Bone marrow (tissue), 2 donors: Measurements from ENCODE around the gene HOGA1.
"Not testable (repeated sequence)": the region's sequence is repeated elsewhere in the genome, so short reads cannot be mapped to it uniquely, and the experiment has no call there.

ENCODE experiments used
- DNase-seq, 2 donors: peaks; one replicate each; lab custom pipeline; 2025; lab: John Stamatoyannopoulos, UW

The HOGA1 gene

GRCh38 chr10:97608991-97609561, 24.9 kb downstream of the HOGA1 start:
- DNase-seq, result no peak

- DNase-seq, result no peak
These were observed 27.3 kb downstream of the HOGA1 start for GRCh38 chr10:97611473-97611872.

GRCh38 chr10:97612386-97612785, 28.2 kb downstream of the HOGA1 start:
- no peak for DNase-seq

GRCh38 chr10:97618285-97618684, 34.1 kb downstream of the HOGA1 start:
- DNase-seq, result no peak

- no peak for DNase-seq
These were observed 34.5 kb downstream of the HOGA1 start for GRCh38 chr10:97618733-97619132.

GRCh38 chr10:97623277-97623676, 39.1 kb downstream of the HOGA1 start:
- no peak for DNase-seq

GRCh38 chr10:97627731-97628130, 43.5 kb downstream of the HOGA1 start:
- no peak for DNase-seq

GRCh38 chr10:97628228-97628627, 44.0 kb downstream of the HOGA1 start:
- no peak for DNase-seq

- no peak for DNase-seq
These were observed 45.1 kb downstream of the HOGA1 start for GRCh38 chr10:97629289-97629688.

GRCh38 chr10:97631098-97631497, 46.9 kb downstream of the HOGA1 start:
- DNase-seq, result no peak

GRCh38 chr10:97632949-97633884, 49.0 kb downstream of the HOGA1 start, which contains the start of gene MORN4:
Gene MORN4 (minus strand): TSS chr10:97633500. CDS start chr10:97619653, 13,847 bp downstream.
- peak in 1 of 2 donors; percentile 65 for DNase-seq

- no peak for DNase-seq
These were observed 49.7 kb downstream of the HOGA1 start for GRCh38 chr10:97633921-97634320.

GRCh38 chr10:97635577-97635976, 51.4 kb downstream of the HOGA1 start:
- DNase-seq, result no peak

GRCh38 chr10:97639090-97639489, 54.9 kb downstream of the HOGA1 start:
- DNase-seq, result not testable (repeated sequence)

- peak in 1 of 2 donors; percentile 85 for DNase-seq
These were observed 56.1 kb downstream of the HOGA1 start, which contains the start of gene PI4K2A for GRCh38 chr10:97640174-97640867. Gene PI4K2A (plus strand): TSS chr10:97640671. CDS start chr10:97640743, 72 bp downstream.

GRCh38 chr10:97640868-97641811, 57.0 kb downstream of the HOGA1 start:
- DNase-seq, result peak; percentile 3 to 51

- DNase-seq, result not testable (repeated sequence)
These were observed 58.4 kb downstream of the HOGA1 start for GRCh38 chr10:97642471-97643159.

- DNase-seq, result no peak
These were observed 59.3 kb downstream of the HOGA1 start for GRCh38 chr10:97643441-97643985.

GRCh38 chr10:97644936-97645335, 60.7 kb downstream of the HOGA1 start:
- no peak for DNase-seq

- no peak for DNase-seq
These were observed 63.4 kb downstream of the HOGA1 start for GRCh38 chr10:97647556-97647955.
